Activated naive CD4-positive, alpha-beta T cell (primary cell): ENCODE measurements around the gene CCND1.
"Not testable (repeated sequence)": the region's sequence is repeated elsewhere in the genome, so short reads cannot be mapped to it uniquely, and the experiment has no call there.

Source experiments
- DNase-seq, 4 experiments: peaks; one replicate each; lab custom pipeline; 2025; lab: John Stamatoyannopoulos, UW

CCND1 gene

DNA sequence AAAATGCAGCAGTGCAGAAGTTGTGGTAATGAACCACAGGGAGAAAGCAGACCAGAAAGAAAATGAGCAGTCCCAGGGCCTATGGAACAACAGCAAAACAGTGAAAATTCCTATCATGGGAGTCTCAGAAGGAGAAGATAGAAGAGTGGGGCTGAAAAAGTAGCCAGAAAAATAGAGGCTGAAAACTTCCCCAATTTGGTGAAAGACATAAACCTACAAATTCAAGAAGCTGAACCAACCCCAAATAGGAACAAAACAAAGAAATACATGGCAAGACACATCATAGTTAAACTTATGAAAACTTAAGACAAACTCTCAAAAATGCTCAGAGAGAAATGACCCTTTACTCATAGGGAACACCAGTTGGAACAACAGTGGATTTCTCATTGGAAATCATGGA, 51.5 kb downstream of the CCND1 start:
- no peak for DNase-seq

DNA sequence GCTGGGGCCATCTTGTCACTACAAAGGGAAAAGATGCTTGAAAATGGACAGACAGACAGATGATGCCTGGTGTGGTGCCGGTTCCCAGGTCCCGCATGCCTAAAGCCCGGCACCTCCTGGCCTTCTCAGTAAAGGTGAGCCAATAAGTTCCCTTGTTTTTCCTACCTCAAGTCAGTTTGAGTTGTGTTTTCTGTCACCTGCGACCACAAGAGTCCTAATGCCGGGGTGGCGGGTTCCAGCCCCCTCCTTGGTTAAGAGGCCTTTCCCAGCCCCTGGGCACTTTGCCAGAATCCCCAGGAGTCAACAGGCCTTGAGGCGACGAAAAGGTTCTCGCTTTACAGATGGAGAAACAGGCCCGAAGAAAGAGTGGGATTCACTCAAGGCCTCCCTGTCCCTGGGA, 53.8 kb downstream of the CCND1 start:
- no peak for DNase-seq

DNA sequence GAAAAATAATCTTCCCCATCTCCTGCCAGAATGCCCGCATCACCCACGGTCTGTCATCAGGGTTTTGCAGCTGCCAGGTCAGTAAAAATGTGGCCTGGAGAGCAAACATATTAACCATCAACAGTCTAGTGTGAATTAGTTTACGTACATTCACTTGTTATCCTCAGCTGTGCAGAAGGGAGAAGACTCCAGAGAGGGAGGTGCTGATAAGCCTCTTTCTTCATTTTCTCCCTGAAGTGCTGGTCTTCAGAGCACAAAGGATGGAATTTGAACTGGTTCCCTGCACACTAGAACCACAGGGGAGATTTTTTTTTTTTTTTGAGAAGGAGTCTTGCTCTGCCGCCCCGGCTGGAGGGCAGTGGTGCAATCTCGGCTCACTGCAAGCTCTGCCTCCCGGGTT, 54.6 kb downstream of the CCND1 start:
- DNase-seq: no peak

DNA sequence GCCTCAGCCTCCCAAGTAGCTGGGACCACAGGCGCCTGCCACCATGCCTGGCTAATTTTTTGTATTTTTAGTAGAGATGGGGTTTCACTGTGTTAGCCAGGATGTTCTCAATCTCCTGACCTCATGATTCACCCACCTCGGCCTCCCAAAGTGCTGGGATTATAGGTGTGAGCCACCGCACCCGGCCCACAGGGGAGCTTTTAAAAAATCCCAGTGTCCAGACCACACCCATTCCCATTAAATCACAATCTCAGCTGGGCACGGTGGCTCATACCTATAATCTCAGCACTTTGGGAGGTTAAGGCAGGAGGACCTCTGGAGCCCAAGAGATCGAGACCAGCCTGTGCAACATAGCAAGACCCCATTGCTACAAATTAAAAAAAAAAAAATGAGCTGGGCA, 55.0 kb downstream of the CCND1 start:
- not testable (repeated sequence) for DNase-seq

DNA sequence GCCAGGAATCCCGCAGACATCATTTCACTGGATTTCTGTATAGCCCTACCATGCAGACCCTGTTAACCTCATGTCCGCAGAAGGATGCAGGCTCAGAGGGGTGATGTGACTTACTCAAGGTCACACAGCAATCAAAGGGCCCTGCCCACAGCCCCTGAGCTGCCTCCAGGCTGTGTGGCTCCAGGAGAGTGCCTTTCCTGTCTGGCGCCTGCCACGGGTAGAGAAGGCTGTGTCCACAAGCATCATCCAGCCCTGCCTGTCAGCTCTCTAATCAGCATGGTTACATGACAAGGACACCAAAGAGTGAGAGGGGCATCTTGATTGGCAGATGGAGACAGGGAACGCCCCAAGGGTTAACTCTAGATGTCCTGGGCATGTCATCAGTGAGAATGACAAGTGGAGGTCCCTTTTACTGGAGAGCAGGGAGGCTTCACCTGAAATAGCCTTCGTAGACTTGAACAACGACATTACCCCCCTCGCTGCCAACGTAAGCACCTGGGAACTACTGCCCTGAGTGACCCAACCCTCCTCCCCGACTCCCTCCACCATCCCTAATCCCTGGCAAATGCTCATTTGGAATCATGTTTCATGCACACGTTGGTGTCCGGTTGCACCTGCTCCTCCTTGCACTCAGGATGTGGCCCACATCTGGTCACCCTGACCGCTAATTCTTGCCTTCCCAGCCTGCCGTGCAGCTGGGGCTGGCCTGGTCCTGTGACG, 56.0 kb downstream of the CCND1 start:
- DNase-seq: no peak

DNA sequence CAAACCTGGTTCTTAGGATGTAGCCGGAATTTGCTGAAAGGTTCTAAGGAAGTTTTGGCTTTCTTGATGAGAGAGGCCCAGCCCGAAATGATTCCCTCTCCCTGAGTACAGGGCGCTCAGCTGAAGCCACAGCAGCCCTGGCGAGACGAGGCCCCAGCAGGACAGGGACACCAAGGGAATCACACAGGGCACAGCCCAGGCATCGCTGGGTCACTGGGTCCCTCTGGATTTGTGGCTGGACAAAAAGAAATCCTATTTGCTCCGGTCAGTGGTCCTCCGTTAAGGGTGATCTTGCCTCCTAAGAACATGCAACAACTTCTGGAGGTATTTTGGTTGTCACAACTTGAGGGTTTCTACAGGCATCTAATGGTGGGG, 56.5 kb downstream of the CCND1 start:
- no peak for DNase-seq

DNA sequence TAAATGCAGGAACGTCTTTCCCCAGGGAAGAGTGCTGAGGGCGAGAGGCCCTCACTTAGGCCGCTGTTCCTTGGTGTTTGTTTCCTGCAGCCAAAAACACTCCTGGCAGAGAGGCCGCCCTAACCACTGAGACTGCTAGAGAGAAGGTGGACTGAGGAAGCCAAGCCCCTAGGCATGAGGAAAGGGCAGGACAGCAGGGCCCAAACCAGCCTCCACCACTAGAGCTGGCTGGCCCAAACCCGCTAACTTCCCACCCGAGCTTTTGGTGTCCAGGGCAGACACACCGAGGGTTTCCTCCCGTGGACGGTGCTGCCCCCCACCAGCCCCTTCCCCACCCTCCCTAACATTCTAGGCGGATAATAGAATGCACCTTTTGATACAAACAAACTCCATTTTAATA, 56.9 kb downstream of the CCND1 start:
- no peak for DNase-seq

DNA sequence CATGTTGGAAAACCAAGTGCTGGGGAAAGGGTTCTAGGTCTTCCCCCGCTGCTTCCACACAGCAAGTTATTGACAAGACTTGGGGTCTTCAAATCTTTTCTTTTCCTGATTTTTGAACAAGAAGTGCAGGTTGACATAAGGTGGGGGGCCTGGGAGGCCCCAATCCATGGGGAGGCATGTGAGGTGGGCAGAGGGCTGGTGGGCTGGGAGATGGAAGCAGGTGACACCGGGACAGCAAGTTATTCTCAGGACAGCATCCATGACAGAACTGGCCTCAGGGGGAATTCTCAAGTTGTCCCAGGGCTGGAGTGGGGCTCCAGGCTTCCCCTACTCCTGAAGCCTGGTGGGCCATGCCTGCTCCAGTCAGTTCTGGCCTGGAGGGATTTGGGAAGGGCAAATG, 57.4 kb downstream of the CCND1 start:
- no peak for DNase-seq

DNA sequence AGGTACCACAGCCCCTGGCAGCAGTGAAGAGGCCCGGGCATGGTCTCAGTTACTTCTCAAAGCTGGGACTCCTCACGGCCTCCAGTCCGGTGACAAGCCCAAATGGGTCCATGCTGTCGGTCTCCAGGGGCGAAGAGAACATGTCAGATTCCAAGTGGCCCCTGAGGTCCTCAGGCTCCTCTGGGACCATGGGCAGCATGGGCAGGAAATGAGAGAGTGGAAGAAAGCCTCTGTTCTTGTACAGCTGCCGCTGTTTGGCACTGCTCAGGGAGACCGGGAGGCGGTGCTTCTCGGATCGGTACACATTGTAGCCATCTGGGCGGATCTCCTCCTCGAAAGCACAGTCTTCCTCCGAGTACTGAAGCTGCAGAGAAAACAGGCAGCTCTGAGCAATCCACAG, 58.3 kb downstream of the CCND1 start:
- DNase-seq: no peak

DNA sequence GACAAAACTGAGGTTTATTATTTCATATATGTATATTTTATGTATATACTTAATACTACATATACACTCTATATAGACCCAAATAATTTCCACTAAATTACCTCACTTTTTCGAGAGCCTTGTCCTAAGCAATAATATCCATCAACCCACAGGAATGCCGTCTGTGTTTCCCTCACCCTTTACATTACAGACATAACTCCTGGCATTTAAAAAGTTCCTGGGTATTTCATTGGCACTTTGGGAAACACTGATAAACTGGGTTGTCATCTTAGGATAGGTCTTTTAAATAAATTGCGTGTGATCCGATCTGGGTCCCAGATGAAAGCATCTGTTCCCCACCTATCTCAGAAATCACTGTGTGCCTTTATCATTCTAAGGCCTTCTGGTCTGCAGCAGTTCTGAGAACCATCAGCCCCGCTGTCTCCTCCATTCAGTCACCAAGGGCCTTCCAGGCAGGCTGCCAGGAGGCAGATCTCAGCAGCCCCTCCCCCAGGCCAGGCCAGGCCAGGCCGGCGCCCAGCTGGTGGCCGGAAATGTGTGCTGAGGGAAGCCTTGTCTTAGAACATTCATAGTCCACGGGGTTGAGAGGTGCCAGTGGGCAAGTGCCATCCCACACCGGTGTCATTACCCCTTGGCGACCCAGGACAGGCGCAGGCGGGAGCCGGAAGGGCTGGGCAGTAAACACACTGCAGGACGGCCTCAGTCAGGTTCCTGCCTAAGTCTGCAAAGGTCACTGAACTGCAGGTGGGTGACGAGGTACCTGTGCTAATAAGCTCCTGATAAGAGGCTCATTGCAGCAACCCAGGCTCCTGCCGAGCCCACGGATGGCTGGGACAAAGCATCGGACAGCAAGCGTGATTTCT, 59.6 kb downstream of the CCND1 start:
- DNase-seq: no peak

DNA sequence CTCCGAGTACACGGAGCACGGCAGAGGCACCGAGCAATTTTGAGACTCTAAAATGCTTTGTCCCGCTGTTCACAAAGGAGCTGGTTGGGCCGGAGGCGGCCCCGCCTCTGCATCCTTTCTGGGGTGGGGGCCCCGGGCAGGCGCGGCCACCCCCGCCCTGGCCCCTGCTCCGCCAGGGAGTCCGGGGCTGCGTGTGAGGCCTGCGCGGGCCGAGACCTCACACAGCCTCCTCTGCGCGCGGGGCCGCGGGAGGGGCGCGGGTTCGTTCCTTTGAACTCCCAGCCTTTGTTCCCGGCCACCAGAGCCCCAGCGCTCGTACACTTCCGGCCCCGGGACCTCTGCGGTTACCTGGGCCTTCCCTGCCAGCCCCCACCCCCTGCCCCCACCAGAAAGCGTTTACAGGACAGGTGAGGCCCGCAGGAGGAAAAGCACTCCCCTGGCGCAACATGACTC, 61.3 kb downstream of the CCND1 start:
- no peak for DNase-seq

DNA sequence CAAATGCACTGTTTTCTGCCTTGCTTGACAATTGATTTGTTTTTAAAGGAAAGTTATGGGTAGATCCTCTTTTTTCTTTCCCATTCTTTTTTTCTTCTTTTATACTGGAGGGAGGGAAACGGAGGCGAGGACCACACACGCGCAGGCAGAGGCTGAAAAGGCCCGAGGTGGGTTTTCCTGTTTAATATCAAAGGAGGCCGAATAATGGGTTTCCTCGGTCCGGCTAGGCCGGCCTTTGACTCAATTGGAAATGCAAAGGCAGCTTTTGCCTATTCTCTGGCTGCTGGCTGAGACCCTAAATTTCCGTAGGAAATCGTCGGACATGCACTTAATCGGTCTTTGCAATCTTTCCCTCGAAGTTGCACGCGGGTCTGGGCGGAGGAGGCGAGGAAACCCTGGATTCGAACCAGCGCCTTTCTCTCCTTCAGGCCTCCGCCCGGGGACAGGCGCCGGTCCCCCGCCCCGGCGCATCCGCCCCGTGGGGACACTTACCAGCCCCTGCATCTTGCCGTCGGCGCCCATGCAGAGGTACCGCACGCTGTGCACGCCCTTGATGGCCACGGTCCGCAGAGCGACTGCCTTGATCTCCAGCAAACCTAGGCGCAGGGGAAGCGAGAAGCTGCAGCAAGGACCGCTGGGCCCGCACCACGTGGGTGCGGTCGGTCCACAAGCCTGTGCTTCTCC, 62.0 kb downstream of the CCND1 start:
- DNase-seq: no peak

DNA sequence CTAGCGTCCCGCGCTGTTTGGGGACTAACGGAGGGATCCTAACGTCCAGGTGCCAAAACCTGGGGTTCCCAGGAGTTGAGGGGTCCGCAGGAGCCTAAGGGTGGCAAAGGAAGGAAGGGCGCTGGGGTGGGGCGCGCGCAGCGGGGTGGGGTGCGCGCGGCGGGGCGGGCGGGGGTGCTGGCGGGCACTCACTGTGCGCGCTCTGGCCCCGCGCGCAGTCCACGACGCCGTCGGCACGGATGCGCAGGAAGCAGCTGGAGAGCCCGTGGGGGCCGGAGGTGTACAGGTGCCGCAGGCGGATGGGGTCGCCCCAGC, 62.5 kb downstream of the CCND1 start:
- no peak for DNase-seq
